K562 (cell line): ENCODE results near the gene FAM204A. TPM values are rescaled to one million over a fixed set of nuclear protein-coding genes. Genes with fewer than 3 reads are reported as not detected.

Source experiments
- CREM ChIP-seq: IDR thresholded peaks from 2 replicates; pipeline ENCODE4 v1.6.1; 2014; ENCODE audit warnings: antibody characterized with exemption, low read depth
- ELF1 ChIP-seq: fragments of 200-800 bp; sonication (Bioruptor generic); IDR thresholded peaks from 2 replicates; pipeline ENCODE4 v1.6.1; 2016; ENCODE audit warnings: missing genetic modification characterization, missing compliant biosample characterization
- ELK1 ChIP-seq: sonication (generic); formaldehyde crosslinking; IDR thresholded peaks from 2 replicates; pipeline ENCODE4 v1.8.1; 2022; ENCODE audit warnings: missing genetic modification reagents
- GATAD2A ChIP-seq: fragments of 450-650 bp; IDR thresholded peaks from 2 replicates; pipeline ENCODE4 v1.6.1; 2017
- REST ChIP-seq, 2 experiments: fragments of 450-650 bp; formaldehyde crosslinking in 1 of 2; IDR thresholded peaks; 2 replicates each; pipeline versions ENCODE4 v1.4.0 to v1.6.1; 2014 to 2020; ENCODE audit warnings: mild to moderate bottlenecking in 2 of 2, borderline replicate concordance in 1 of 2, low read depth in 1 of 2
- RNF2 ChIP-seq: sonication (generic); IDR thresholded peaks from 2 replicates; pipeline ENCODE4 v1.6.1; 2016
- TCFL5 ChIP-seq: fragments of 250-450 bp; sonication (Bioruptor Pico); conservative IDR thresholded peaks from 2 replicates; pipeline ENCODE4 v1.6.1; 2021; ENCODE audit warnings: mild to moderate bottlenecking, moderate library complexity, matching md5 sums
- TEAD2 ChIP-seq: fragments of 450-650 bp; IDR thresholded peaks from 2 replicates; pipeline ENCODE4 v1.6.1; 2016; ENCODE audit warnings: missing genetic modification characterization, control low read depth, missing compliant biosample characterization
- ZBTB49 ChIP-seq: sonication (generic); formaldehyde crosslinking; IDR thresholded peaks from 2 replicates; pipeline ENCODE4 v1.8.0; 2022; ENCODE audit warnings: missing genetic modification reagents, mild to moderate bottlenecking, borderline replicate concordance
- ZNF3 ChIP-seq: fragments of 250-450 bp; sonication (Bioruptor Pico); IDR thresholded peaks from 2 replicates; pipeline ENCODE4 v1.5.0; 2021; ENCODE audit warnings: mild to moderate bottlenecking, moderate library complexity
- polyA plus RNA-seq, 8 experiments: library from polyadenylated mRNA; depleted of rRNA in 4 of 8; stranded (reverse) in 5 of 8; unstranded in 3 of 8; fragments of >200 nt; fragmentation: Nextera tagmentation in 2 of 8; fragmentation: Illumina TruSeq in 1 of 8; extraction: Ambion mirVana in 2 of 8; extraction: Trizol in 1 of 8; gene quantifications; 2 replicates each; pipeline versions ENCODE4 v1.2.1 to v1.2.3, GENCODE V29; 2011 to 2014; ENCODE audit warnings: inconsistent platforms in 1 of 8, missing spikeins in 1 of 8
- total RNA-seq, 7 experiments: library from RNA; depleted of rRNA in 6 of 7; stranded (reverse); fragments of >200 nt in 6 of 7; fragmentation: Illumina TruSeq in 2 of 7; extraction: Trizol in 2 of 7; gene quantifications; 2 replicates each; pipeline versions ENCODE4 v1.2.1 to v1.2.3, GENCODE V29; 2011 to 2021; ENCODE audit warnings: low replicate concordance in 1 of 7

FAM204A gene
- total and polyA plus RNA-seq, 9 of the 15 experiments (the other 6 are each of a cell fraction or from before 2014, with no cell fraction given): 29.0 to 64.5 (median 44.9) TPM

GRCh38 chr10:118370499-118370898 lies 28.4 kb upstream of the FAM204A start (continued):
- TF ChIP-seq ZBTB49 (CRISPR knock-in tag) (no peak), GATAD2A (no peak), CREM (no peak), REST (IDR thresholded peaks at IDR 0.05; ENCODE audit: borderline replicate concordance) (no peak), REST (CRISPR knock-in tag; IDR thresholded peaks at IDR 0.05; ENCODE audit: low read depth) (no peak), TCFL5 (CRISPR knock-in tag) (no peak), ZNF3 (CRISPR knock-in tag) (no peak), TEAD2 (tag) (no peak), RNF2 (no peak), ELF1 (tag) (no peak), ELK1 (CRISPR knock-in tag) (no peak)
